AG09309 (cell line): ENCODE data around the gene PSD2.

ENCODE experiments used
- DNase-seq: peaks from one replicate; pipeline ENCODE4 v3.0.0-alpha.2; 2010; ENCODE audit warnings: low read depth
- H3K4me3 ChIP-seq: 2 replicates; pipeline ENCODE4 v1.5.1; 2011; ENCODE audit warnings: mild to moderate bottlenecking, low read depth, low read length, moderate library complexity; ENCODE audit not compliant: control insufficient read depth
- TF ChIP-seq, protein P1 (sequence below): IDR thresholded peaks from 2 replicates; pipeline ENCODE4 v1.5.1; 2011; ENCODE audit warnings: mild to moderate bottlenecking, low read depth, low read length, inconsistent platforms; ENCODE audit not compliant: insufficient read depth, control insufficient read depth; ENCODE audit errors: missing control alignments

Gene PSD2

DNA sequence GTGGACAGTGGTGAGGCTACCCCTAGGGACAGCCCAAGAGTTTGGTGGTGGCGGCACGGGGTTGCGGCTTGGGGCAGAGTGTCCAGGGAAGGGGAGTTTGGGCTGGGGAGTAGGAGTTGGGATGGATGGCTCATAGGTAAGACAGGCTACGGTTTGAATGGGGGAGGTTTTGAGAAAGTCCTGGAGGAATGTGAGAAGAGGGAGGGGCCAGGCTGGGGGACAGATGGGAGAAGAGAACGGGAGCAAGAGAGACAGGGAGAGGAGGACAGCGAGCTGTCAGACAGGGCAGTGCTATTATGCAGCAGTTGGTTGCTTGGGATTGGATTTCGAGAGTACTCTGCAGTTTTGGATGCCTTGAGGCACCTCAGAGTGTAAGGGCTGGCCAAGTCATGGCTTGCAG lies 24.5 kb downstream of the PSD2 start:
- DNase-seq = no peak
- TF ChIP-seq, protein P1, sequence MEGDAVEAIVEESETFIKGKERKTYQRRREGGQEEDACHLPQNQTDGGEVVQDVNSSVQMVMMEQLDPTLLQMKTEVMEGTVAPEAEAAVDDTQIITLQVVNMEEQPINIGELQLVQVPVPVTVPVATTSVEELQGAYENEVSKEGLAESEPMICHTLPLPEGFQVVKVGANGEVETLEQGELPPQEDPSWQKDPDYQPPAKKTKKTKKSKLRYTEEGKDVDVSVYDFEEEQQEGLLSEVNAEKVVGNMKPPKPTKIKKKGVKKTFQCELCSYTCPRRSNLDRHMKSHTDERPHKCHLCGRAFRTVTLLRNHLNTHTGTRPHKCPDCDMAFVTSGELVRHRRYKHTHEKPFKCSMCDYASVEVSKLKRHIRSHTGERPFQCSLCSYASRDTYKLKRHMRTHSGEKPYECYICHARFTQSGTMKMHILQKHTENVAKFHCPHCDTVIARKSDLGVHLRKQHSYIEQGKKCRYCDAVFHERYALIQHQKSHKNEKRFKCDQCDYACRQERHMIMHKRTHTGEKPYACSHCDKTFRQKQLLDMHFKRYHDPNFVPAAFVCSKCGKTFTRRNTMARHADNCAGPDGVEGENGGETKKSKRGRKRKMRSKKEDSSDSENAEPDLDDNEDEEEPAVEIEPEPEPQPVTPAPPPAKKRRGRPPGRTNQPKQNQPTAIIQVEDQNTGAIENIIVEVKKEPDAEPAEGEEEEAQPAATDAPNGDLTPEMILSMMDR = no peak
- no peak overlapping the region for H3K4me3 ChIP-seq

DNA sequence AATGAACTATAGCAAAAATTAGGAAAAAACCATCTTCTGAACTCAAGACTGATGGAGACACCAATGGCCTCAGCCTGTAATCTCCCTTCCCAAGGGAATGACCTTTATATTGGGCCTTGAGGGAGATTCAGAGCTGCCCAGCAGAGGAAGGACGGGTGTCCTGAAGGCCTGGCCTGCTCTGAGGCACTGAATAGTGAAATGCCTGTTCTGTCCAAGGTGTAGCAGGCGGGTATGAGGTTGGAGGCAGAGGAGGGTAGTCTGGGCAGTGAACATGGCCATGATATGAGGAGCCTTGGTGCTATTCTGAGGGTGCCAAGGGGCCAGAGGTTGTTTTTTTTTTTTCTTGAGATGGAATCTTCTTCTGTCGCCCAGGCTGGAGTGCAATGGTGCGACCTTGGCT lies 25.0 kb downstream of the PSD2 start:
- H3K4me3 ChIP-seq = no peak overlapping the region
- TF ChIP-seq, protein P1 = no peak
- no peak for DNase-seq

DNA sequence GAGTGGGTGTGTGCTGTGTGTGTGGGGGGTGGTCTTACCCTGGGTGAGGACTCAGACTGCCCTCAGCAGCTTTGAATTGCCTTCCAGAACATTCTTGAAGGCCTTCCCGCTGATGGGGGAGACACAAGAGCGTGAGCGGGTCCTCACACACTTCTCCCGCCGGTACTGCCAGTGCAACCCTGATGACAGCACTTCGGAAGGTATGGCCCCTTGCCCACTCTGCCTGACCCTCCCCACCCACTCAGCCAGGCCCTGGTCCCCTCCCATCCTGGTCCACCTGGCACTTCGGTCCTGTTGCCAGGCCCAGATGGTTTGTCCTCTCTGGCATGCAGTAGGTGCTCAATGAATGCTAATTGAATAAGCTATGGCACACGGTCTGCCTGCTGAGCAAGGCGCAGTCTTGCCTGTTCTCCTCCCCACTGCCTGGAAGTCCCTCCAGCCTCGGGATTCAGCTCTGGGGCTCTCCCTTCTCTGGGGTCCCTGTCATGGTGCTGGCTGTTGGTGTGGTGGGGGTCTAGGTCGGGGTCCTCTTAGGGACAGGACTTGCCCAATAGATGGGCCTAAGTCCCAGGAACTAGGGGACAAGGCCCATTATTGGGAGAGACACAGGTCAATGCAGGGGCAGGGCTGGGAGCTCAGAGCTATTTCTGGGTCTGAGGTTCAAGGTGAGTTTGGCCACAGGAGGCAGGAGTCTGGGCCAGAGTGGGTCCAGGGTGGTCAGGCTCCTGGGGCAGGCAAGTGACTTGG lies 26.4 kb downstream of the PSD2 start:
- TF ChIP-seq, protein P1 = no peak
- no peak for DNase-seq
- H3K4me3 ChIP-seq = no peak overlapping the region

DNA sequence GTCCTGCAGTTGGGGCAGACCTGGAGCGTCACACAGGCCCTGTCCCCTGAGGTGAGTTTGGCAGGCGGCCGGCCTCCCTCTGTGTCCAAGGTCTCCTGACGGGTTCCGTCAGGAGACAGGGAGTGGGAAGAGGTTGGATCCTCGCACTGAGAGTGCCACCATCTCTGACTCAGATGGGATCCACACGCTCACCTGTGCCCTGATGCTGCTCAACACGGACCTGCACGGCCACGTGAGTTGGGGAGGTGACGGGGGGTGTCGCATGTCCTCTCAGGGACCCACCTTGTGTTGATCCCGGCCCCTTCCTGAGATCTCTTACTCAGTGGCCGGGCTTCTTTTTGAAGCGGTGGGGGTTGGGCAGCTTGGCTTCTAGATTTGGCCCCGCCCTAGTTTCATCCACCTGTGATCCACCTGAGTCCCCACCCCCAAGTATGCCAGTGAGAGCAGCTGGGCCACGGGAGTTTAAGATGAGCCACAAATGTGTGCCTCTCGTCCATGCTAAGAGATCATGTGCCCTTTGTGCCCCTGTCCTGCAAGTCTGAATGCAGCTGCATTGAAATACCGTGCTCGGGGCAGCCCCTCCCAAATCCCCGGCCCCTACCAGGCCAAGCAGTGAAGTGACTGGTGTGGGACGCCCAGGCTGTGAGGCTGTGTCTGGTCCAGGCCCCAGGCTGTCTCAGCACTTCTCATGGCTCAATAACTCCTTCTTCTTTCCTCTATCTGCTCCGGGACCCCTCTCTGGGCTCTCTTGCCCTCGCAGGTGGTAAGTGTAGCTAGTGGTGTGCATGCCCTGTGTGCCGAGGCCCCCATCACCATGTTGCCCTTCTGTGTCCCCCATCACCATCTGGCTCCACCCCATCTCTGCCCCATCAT lies 27.2 kb downstream of the PSD2 start:
- TF ChIP-seq, protein P1 = no peak
- H3K4me3 ChIP-seq = no peak overlapping the region
- no peak for DNase-seq

DNA sequence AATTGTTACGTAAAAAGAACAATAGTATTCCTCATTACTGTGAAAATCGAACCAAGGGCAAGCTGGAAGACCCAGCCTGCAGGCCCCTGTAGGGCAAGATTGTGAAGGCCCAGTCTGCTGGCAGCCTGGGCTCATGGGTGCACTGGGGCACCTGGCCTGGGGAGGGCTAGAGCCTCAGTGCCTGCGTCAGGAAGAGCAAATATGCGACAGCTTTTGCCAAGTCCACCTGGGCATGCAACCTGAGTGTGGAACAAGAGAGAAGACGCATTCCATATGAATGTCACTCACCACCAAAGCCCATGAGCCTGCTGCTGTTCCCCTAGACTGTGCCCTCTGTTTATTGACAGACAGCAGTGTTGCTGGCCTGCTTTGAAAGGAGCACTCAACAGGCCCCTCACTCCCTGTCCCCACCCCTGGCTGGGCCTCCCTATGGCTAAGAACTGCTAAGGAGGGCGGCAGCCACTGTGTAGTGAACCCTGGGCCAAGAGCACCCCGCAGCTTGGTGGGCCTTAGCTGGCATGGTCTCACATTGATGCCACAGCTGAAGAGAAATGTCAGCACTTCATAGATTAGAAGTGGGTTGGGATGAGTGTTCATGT lies 28.2 kb downstream of the PSD2 start:
- TF ChIP-seq, protein P1 = no peak

DNA sequence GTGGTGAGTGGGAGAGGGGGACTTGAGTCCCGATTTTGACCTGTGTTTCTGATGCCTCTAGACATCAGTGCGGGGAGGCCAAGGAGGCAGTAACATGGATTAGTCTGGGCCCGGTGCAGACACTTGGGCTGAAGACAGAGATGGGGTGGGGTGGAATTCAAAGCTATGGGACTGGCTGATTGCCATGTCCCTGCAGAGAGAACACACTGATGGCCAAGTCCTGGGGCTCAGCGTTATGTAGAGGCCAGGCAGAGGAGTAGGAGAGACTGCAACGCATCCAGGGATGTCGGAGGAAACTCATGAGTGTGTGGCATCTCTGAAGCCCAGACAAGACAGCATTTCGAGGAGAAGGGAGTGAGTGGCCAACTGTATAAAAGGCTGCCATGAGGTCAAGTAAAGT lies 30.1 kb downstream of the PSD2 start:
- no peak for DNase-seq
- TF ChIP-seq, protein P1 = no peak
- no peak overlapping the region for H3K4me3 ChIP-seq

More for the DNA sequence above, 28.2 kb downstream of the PSD2 start:
- no peak for DNase-seq
- no peak overlapping the region for H3K4me3 ChIP-seq
